GM18507 (cell line): ENCODE data around the gene LHX4.

ENCODE experiments used
- DNase-seq: peaks from one replicate; pipeline ENCODE4 v3.0.0; 2011; ENCODE audit warnings: low read depth; ENCODE audit not compliant: insufficient read length; ENCODE audit errors: extremely low spot score
- FAIRE-seq: peaks from 2 replicates; lab custom pipeline; 2011; peaks lifted over from hg19 to GRCh38; lab: Jason Lieb, UNC

LHX4 gene

DNA sequence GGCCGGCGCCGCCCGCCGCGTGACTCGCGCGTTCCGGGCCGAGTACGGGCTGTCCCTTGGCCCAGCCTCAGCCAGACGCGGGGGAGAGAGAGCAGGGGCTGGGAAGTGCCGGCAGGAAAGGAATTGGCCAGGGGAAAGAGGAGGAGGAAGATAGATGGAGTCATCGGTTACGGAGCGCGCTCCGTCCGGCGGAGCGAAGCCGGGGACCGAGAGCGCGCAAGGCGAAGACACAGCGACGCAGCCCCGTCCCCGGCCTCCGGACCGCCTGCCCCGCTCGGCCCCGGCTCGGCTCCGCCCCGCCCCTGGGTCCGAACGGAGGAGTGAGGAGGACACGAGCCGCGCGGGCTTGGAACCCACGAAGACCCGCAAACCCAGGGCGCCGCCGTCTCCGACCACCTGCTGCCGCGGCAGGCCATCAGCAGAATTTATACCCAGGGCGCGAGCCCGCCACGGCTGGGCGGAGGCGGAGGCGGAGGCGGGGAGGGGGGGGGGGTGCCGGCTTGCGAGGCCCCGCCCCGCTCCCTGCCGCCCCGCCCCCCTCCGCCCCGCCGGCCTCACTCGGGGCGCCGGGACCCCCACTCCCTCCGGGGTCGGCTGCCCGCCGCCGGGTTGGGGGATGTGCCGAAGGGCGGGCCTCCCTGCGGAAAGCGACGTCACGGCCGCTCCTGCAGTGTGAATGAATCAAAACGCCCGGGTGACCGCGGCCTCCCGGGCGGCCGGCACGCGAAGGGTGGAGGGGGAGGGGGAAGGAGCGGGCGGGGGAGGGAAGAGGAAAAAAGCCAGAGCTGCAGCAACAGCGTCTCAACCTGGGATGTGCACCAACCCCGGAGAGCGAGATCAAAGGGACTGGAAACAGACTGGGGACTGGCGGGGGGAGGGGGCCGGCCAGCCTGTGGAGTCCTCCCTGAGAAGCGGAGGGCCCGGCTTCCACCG lies at the start of gene LHX4:
LHX4 (plus strand) TSS at position 782 of the 933 bp plus-strand sequence. CDS start 266 bp downstream, outside the sequence.
- DNase-seq = no peak
- no peak for FAIRE-seq

DNA sequence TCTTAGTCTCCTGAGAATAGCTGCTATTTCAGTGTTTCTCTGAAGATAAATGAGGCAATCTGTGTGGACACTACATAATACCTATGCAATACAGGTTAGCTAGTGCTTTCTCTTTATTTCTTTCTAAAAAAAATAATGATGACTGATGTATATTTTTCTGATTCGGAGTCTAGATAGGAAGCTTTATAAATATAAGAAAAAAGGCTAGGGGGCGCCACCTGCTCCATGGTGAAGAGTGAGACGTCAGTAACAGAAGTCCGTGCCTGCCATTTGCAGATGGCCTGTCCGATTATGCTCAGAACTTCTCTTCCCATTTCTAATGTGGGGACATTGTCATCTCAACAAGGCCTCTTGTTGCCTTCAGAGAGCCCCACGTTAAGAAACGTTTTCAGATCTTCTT lies 49.0 kb upstream of the LHX4 start:
- FAIRE-seq (no peak), DNase-seq (no peak)

DNA sequence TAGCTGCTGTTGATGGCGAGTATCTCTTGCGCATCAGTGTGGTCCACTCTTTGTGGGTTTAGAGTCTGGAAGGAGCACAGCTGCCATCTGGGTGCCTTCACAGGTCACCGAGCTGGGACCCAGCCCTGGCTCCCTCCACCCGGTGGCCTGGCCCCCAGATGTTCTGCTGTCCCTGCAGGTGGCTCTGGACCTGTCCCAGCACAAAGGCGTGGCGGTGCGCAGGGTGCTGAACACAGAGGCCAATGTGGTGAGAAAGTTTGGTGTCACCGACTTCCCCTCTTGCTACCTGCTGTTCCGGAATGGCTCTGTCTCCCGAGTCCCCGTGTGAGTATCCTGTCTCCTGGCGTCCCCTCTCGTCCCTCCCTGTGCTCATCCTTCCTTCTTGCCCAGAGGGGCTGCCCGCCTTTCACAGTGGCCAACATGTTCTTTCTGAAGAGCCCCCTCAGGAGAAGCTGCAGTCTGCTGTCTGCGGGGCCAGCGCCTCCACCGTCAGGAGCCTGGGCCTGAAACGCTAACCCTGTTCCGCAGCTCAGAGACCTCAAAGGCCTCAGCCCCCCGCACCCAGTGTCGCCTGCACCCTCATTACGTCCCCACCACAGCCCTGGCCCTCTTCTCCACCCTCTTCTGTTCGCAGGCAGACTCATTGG lies 47.9 kb upstream of the LHX4 start:
- DNase-seq (no peak), FAIRE-seq (no peak)

- DNase-seq (no peak), FAIRE-seq (no peak)
These were observed 47.3 kb upstream of the LHX4 start for GRCh38 chr1:180182643-180183311.

DNA sequence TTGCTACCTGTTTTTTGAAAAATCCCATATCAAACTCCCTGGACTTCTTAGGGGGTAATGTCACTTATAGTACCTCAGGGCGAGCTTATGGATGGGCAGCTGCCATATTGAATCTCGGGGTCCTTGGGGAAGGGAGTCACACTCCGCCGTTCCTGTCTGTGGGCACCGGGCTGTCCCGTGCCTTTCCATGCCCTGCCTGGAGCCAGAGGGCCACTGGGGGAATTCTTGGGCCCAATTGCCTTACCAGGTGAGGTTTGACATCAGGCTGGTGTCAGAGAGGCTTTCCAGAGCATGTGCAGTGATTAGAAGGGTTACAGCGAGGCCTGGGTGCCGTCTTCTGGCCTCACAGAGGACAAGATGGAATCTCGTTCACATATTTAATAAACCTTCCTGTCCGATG lies 46.6 kb upstream of the LHX4 start:
- DNase-seq (no peak), FAIRE-seq (no peak)

GRCh38 chr1:180184041-180184440 lies 46.0 kb upstream of the LHX4 start:
- no peak for FAIRE-seq
- no peak for DNase-seq

- DNase-seq = no peak
- FAIRE-seq = no peak
These were observed 44.8 kb upstream of the LHX4 start for GRCh38 chr1:180185281-180185680.

GRCh38 chr1:180185971-180186645 lies 44.0 kb upstream of the LHX4 start:
- no peak for FAIRE-seq

DNA sequence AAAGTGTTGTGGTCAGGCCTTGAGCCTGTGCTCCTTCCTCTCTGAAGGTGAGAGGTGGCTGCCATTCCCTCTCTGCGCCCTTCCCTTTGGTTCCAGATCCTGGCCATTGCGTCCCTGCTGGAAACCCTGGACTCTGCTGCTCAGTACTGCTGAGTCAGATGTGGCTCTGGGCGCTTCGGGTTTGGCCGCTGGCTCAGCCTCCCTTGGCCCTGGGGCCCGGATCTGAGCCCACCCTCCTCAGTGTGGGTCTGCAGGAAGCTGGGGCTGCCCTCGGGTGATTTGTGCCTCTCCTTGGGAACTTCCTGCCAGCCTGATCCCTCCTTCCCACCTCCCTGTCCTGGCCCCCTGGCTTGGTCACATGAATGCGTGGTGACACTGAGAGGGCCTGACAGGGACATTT lies 43.2 kb upstream of the LHX4 start:
- FAIRE-seq (no peak), DNase-seq (no peak)

More at GRCh38 chr1:180185971-180186645, 44.0 kb upstream of the LHX4 start:
- DNase-seq = no peak

GRCh38 chr1:180187626-180188025 lies 42.4 kb upstream of the LHX4 start:
- no peak for FAIRE-seq
- no peak for DNase-seq

DNA sequence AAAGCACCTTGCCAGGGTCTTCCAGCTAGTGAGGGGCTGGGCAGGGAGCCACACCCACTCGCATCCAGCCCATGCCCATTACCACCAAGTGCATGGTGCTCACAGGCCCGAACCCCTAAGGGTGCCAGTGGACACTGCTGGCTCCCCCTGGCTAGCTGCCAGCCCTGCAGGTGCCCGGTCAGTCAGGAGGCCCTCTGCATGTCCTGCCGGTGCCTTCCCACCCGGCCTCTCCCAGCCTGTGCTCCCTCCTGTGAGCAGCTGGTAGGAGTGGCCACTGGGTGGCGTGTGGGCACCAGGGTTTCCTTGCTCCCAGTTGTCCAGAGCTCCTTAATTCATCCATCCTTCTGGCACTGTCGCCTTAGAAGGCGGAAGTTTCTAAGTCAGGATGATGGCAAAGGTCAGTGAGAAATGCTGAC lies 42.0 kb upstream of the LHX4 start:
- peak; percentile 40 for DNase-seq
- FAIRE-seq = no peak

DNA sequence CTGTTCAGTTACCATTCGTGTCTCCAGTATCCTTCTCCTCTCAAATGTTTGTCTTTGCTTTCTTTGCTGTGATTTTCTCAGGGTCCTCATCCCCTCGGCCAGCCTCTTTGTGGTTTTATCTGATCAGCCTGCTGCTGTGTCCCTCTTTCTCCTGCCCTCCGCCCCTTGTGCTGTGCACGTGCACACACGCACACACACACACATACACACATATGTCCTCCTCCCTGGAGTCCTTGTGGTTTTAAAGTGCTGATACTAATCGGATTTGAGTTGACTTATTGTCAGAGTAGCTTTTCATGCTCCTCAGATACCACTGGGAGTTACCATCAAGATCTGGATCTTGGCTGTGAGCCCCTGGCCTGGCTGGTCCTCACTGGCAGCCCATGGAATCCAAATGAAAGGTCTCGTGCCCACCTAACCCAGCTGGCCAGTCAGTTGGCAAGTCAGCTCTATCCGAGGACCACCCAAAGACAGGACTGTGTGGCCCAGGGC lies 41.3 kb upstream of the LHX4 start:
- DNase-seq (no peak), FAIRE-seq (no peak)

DNA sequence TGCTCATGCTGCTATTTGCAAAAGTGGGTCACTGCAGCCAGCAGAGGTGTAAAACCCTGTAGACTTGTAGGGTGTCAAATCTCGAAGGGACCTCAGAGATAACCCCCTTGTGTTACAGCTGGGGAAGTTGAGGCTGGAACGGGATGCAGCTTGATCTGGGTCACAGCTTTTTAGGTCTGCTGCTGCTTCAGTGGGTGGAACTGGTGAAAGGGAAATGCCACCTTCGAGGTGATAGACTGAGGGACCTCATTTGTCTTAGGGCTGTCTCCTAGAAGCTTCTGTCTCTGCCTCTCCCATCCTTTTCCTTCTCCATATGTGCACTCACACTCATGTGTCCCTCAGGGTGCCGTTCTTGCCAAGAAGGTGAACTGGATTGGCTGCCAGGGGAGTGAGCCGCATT lies 40.0 kb upstream of the LHX4 start:
- no peak for FAIRE-seq
- no peak for DNase-seq

- FAIRE-seq = no peak
These were observed 37.9 kb upstream of the LHX4 start for GRCh38 chr1:180192172-180192571.

DNA sequence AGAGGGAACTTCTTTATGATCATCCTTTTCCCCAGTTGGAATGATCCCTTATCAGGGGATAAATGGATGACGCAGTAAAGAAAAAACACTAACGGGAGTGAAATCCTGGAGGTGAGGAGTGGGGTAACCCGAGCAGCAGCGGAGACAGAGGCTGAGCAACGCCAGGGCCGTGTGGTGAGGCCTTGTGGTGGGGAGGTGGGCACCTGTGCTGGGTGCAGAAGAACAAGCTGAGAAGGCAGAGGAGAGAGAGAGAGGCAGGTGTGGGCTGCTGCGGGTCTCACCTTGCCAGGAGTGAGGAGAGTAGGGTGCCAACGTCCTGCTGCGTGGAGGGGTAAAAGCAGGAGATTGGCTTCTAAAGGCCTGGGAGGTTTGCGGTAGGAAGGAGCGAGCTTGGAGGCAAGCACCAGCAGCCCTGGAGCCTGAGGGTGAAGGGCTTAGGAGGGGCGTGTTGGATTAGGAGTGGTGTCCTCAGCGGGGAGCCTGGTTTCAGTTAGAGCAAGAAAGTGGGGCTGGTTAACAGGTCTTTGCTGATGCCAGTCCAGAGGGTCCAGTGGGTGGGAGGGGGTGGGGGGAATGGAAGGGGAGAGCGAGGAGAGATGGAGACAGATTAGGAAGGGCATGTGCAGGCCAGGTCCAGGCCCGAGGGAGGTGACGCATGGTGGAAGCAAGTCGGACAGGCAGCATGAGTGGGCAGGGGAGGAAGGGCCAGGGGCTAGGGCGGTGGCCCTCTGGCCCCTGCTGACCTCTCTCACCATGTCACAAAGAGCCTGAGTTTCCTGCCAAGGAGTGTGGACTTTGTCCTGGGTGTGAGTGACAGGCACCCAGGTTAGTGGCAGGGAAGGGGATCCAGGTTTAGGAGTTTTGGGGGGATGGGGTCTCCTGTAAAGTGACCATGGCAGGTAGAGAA lies 36.7 kb upstream of the LHX4 start:
- DNase-seq = no peak
- FAIRE-seq = no peak

More at GRCh38 chr1:180192172-180192571, 37.9 kb upstream of the LHX4 start:
- no peak for DNase-seq

DNA sequence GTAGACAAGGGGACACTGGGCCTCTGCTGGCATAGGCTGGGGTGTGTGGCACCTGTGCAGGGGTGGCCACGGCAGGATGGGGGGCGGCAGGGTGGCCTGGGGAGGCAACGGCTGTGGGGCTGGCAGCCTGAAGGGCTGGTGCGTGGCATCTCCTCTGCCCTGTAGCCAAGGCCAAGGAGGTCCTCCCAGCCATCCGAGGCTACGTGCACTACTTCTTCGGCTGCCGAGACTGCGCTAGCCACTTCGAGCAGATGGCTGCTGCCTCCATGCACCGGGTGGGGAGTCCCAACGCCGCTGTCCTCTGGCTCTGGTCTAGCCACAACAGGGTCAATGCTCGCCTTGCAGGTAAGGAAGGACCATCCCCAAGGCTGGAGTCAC lies 36.0 kb upstream of the LHX4 start:
- no peak for DNase-seq

DNA sequence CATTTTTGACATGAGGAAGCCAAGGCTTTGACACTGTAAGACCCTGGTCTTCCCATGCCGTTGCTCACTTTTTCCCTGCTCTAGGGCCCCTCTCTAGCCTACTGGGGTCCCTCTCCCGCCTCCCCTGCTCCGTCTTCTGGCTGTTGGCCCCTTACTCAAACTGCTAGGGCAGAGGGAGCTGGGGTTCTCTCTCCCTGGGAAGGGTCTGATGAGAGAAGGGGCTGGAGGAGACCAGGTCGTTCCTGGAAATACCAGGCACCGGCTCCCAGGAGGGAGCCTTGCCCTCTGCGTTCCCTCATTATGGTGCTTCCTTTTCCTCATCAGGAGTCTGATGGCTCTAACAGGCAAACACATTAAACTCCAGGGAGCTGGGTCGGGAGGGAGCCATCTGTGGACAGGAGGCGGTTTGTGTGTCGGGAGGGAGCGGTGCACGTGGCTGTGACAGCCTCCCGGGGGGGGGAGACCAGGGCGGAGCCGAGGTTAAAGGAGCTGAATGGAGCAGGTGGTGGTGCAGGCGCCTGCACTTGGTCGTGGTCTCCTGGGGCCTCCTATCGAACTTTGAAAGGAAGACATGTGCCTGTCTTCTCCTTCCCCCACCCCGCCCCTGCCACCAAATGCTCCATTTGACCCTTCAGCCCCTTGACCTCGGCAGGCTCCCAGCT lies 35.4 kb upstream of the LHX4 start:
- DNase-seq = no peak
- FAIRE-seq = no peak

More for the DNA sequence above, 36.0 kb upstream of the LHX4 start:
- FAIRE-seq = no peak

DNA sequence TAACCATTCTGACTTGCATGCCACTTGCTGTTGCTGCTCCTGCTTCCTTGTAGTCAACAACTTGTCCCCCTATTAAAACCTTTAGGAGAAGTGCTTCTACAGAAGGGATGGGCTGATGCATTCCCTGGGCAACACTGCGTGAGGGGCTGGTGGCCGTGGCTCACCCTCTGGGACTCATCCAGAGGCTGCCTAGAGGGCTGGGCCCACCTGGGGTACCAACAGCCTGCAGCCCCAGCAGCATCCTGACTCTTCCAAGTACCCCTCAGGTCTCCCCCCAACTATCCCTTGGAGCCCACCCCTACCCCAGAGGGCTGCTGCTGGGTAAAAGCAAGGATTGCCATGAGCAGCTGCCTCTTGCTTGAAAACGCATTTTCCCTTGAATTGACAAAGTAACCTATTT lies 34.7 kb upstream of the LHX4 start:
- FAIRE-seq (no peak), DNase-seq (no peak)
